ENCODE results near the gene GRID2. TPM values are rescaled to one million over a fixed set of nuclear protein-coding genes. Genes with fewer than 3 reads are reported as not detected.
"Not testable (repeated sequence)": the region's sequence is repeated elsewhere in the genome, so short reads cannot be mapped to it uniquely, and the experiment has no call there.

Gene GRID2
- total RNA-seq, 2 donors from 2014 or later = 0.16 TPM; not detected in 1

DNA sequence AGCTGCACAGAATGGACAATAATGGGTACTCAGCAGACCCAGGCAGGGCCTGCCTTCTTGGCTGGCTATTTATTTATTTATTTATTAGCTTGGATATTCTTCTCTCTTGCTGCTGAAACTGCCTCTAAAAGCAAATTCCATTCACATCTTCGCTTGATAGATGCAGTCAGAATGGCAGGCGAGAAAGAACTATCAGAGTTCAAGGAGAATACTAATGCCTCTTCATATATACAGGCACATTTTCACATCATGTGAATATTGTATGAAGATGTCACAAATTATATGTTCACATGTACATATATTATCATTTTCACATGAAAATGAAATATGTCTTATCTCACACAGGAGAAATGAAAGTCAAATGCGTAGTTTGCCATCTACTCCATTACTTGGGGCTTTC is 1045.1 kb downstream of the GRID2 start:
- TF ChIP-seq, protein P1, sequence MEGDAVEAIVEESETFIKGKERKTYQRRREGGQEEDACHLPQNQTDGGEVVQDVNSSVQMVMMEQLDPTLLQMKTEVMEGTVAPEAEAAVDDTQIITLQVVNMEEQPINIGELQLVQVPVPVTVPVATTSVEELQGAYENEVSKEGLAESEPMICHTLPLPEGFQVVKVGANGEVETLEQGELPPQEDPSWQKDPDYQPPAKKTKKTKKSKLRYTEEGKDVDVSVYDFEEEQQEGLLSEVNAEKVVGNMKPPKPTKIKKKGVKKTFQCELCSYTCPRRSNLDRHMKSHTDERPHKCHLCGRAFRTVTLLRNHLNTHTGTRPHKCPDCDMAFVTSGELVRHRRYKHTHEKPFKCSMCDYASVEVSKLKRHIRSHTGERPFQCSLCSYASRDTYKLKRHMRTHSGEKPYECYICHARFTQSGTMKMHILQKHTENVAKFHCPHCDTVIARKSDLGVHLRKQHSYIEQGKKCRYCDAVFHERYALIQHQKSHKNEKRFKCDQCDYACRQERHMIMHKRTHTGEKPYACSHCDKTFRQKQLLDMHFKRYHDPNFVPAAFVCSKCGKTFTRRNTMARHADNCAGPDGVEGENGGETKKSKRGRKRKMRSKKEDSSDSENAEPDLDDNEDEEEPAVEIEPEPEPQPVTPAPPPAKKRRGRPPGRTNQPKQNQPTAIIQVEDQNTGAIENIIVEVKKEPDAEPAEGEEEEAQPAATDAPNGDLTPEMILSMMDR (IDR thresholded peaks at IDR 0.05) = no peak
- H3K27ac ChIP-seq = no peak overlapping the region
- no peak for DNase-seq (ENCODE audit: low spot score)

DNA sequence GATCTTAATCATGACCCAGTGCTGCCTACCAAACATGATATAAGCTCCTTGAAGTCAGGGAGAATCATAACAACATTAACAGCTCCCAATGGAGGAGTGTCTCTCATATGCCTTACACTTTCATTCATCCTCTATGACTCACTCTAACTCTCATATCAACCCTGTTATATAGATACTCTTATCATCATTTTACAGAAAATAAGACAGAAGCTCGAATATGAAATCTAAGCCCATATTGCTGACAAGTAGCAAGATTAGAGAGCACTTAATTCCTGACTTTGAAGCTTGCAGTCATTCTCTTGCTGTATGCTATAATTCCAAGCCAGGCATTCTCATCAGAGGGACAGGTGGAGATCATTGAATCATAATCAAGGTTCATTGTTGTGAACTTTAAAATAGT is 1048.1 kb downstream of the GRID2 start:
- TF ChIP-seq, protein P1 (IDR thresholded peaks at IDR 0.05) = no peak
- Histone ChIP-seq H3K4me3 (no peak overlapping the region), H3K4me1 (no peaks in the 10 kb centered on the region), H3K36me3 (no peaks in the 10 kb centered on the region), H3K9me3 (no peaks in the 10 kb centered on the region), H3K27ac (no peak overlapping the region), H3K27me3 (no peaks in the 10 kb centered on the region)
- DNase-seq (ENCODE audit: low spot score) = no peak

More for the DNA sequence above, 1045.1 kb downstream of the GRID2 start:
- Histone ChIP-seq H3K4me3 (no peak overlapping the region), H3K36me3 (no peaks in the 10 kb centered on the region), H3K4me1 (no peaks in the 10 kb centered on the region), H3K27me3 (no peaks in the 10 kb centered on the region), H3K9me3 (no peaks in the 10 kb centered on the region)

DNA sequence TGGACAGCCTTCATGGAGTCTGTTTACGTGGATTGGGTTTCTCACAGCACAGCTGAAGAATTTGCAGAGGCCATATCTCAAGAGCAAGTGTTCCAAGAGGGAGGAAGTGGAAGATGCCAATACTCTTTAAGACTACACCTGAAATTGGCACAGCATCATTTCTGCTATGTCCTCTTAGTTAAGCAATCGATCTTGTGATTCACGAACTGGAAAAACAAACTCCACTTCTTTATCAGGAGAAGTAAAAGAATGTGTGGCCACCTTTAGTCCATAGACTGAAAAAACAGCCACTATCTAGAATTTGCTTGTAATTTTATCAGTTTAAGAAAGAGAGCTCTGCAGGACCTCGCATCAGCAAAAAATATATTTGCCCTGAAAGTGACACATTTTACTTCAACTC is 1051.6 kb downstream of the GRID2 start:
- no peak for DNase-seq (ENCODE audit: low spot score)
- Histone ChIP-seq H3K36me3 (no peaks in the 10 kb centered on the region), H3K9me3 (no peaks in the 10 kb centered on the region), H3K27me3 (no peaks in the 10 kb centered on the region), H3K4me1 (no peaks in the 10 kb centered on the region), H3K4me3 (no peak overlapping the region), H3K27ac (no peak overlapping the region)
- TF ChIP-seq, protein P1 (IDR thresholded peaks at IDR 0.05) = no peak

DNA sequence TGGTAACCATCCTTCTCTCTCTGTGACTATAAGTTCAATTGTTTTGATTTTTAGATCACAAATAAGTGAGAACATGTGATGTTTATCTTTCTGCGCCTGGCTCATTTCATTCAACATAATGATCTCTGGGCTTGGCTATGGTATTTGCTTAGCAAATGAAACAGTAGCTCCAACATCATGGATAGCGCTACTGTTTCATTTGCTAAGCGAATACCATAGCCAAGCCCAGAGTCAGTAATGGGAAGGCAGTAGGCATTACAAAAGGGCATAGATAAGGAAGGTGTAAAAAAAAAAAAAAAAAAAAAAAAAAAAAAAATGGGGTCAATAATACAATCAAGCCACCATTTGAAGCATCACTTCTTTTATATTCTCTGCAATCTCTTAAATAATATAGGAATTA is 1055.8 kb downstream of the GRID2 start:
- Histone ChIP-seq H3K4me1 (no peaks in the 10 kb centered on the region), H3K27me3 (no peaks in the 10 kb centered on the region), H3K9me3 (no peaks in the 10 kb centered on the region), H3K27ac (no peak overlapping the region), H3K4me3 (no peak overlapping the region), H3K36me3 (no peaks in the 10 kb centered on the region)
- DNase-seq (ENCODE audit: low spot score) = no peak
- TF ChIP-seq, protein P1 (IDR thresholded peaks at IDR 0.05) = no peak

DNA sequence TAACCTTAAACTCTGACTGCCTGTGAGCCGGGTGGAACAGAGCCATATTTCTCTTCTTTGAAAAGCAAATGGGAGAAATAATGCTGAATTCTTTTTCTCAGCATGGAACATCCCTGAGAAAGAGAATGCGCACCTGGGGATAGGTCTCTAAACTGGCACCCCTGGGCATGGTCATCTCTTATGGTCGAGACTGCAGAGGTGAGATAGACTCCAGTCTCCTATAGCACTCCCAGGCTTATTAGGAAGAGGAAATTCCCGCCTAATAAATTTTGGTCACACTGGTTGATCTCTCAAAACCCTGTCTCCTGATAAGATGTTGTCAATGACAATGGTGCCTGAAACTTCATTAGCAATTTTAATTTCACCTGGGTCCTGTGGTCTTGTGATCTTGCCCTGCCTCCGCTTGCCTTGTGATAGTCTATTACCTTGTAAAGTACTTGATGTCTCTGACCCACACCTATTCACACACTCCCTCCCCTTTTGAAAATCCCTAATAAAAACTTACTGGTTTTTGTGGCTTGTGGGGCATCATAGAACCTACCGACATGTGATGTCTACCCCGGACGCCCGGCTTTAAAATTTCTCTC is 1062.5 kb downstream of the GRID2 start:
- H3K4me3 ChIP-seq; H3K27me3 ChIP-seq; DNase-seq (ENCODE audit: low spot score); H3K27ac ChIP-seq; H3K9me3 ChIP-seq; H3K36me3 ChIP-seq; H3K4me1 ChIP-seq: not testable (repeated sequence)

DNA sequence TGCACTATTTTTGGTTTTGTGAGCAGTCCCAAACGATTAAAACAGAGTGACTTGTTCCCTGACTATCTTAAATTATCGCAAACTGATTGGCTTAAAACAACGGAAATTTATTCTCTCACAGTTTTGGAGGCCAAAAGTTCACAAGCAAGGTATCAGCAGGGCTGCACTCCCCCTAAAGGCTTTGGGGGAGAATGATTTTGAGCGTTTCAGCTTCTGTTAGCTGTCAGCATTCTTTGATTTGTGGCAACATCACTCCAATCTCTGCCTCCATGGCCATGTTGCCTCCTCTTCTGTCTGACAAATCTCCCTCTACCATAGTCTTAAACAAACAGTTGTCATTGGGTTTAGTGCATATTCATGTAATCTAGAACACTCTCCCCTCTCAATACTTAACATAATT is 1065.2 kb downstream of the GRID2 start:
- no peak overlapping the region for H3K4me3 ChIP-seq
- TF ChIP-seq, protein P1 (IDR thresholded peaks at IDR 0.05) = no peak
- no peaks in the 10 kb centered on the region for H3K27me3 ChIP-seq
- no peak overlapping the region for H3K27ac ChIP-seq
- no peak for DNase-seq (ENCODE audit: low spot score)
- H3K36me3 ChIP-seq = no peaks in the 10 kb centered on the region
- no peaks in the 10 kb centered on the region for H3K4me1 ChIP-seq
- H3K9me3 ChIP-seq = no peaks in the 10 kb centered on the region
